Measurements from ENCODE around the gene SURF2.
"Not testable (repeated sequence)": the region's sequence is repeated elsewhere in the genome, so short reads cannot be mapped to it uniquely, and the experiment has no call there.

DNA sequence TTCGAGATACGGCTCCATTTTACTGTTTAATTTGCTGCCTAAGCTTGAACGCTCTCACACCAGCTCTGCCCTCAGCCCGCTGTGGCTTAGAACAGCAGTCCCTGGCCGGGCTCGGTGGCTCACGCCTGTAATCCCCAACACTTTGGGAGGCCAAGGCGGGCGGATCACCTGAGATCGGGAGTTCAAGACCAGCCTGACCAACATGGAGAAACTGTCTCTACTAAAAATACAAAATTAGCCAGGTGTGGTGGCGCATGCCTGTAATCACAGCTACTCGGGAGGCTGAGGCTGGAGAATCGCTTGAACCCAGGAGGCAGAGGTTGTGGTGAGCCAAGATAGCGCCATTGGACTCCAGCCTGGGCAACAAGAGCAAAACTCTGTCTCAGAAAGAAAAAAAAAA is 20.9 kb downstream of the SURF2 start:
- TF ChIP-seq POLR2AphosphoS5 (IDR thresholded peaks at IDR 0.05; ENCODE audit: borderline replicate concordance, low read depth, low read length); EZH2 (IDR thresholded peaks at IDR 0.05); FOXP2 (optimal IDR thresholded peaks at IDR 0.05; ENCODE audit: control extremely low read depth, extremely low read length, insufficient read depth): not testable (repeated sequence)
